ENCODE results near the gene RIC1. TPM values are rescaled to one million over a fixed set of nuclear protein-coding genes. Genes with fewer than 3 reads are reported as not detected.
A peak's percentile ranks its signal among the peaks of the same experiment; 100 is the strongest.
"Not testable (repeated sequence)": the region's sequence is repeated elsewhere in the genome, so short reads cannot be mapped to it uniquely, and the experiment has no call there.

Gene RIC1
- total RNA-seq, 4 donors from 2014 or later, result 15.4 to 37.2 (median 27.6) TPM

- no peak for DNase-seq
- Histone ChIP-seq H3K9me3 (peaks cover 0 to 12% (median 4%) of the 10 kb centered on the region in 3 donors), H3K27ac (no peak overlapping the region), H3K4me1 (peaks cover 8 to 15% (median 9%) of the 10 kb centered on the region in 3 donors), H3K36me3 (peaks cover 0 to 35% (median 3%) of the 10 kb centered on the region in 3 donors), H3K27me3 (no peaks in the 10 kb centered on the region), H3K4me3 (no peak overlapping the region)
- WGBS, 2 donors, result 95 to 98% methylated on average over 5 to 6 of the region's 6 CpGs
- TF ChIP-seq POLR2A (IDR thresholded peaks at IDR 0.05) (no peak), CTCF (IDR thresholded peaks at IDR 0.05) (no peak)
- intact Hi-C loops (cut with DNase I), result no loop called here
Observed at GRCh38 chr9:5667391-5667790, 38.5 kb downstream of the RIC1 start.

- TF ChIP-seq CTCF (IDR thresholded peaks at IDR 0.05) (no peak), POLR2A (IDR thresholded peaks at IDR 0.05) (no peak)
- H3K4me1 ChIP-seq, result peaks cover 8 to 24% (median 9%) of the 10 kb centered on the region in 3 donors
- DNase-seq, result no peak
Observed at GRCh38 chr9:5670079-5670478, 41.2 kb downstream of the RIC1 start.

GRCh38 chr9:5671711-5672353, 42.9 kb downstream of the RIC1 start:
- intact Hi-C loops (cut with DNase I), result no loop called here
- Histone ChIP-seq H3K27ac (peak overlapping the region in 2 of 4 donors; percentile 12 to 37), H3K36me3 (peaks cover 0 to 15% (median 0%) of the 10 kb centered on the region in 3 donors), H3K4me3 (no peak overlapping the region), H3K27me3 (no peaks in the 10 kb centered on the region), H3K9me3 (peaks cover 0 to 7% (median 4%) of the 10 kb centered on the region in 3 donors), H3K4me1 (peaks cover 8 to 24% (median 9%) of the 10 kb centered on the region in 3 donors)
- 53 to 66% methylated on average over 2 to 3 of the region's 3 CpGs for WGBS, 2 donors
- TF ChIP-seq POLR2A (IDR thresholded peaks at IDR 0.05) (no peak), CTCF (IDR thresholded peaks at IDR 0.05) (no peak)
- DNase-seq, result no peak

More at GRCh38 chr9:5670079-5670478, 41.2 kb downstream of the RIC1 start:
- Histone ChIP-seq H3K27ac (no peak overlapping the region), H3K27me3 (no peaks in the 10 kb centered on the region), H3K4me3 (no peak overlapping the region), H3K9me3 (peaks cover 0 to 7% (median 3%) of the 10 kb centered on the region in 3 donors), H3K36me3 (peaks cover 0 to 25% (median 3%) of the 10 kb centered on the region in 3 donors)
- 72 to 89% methylated on average over 2 of the region's 2 CpGs for WGBS, 2 donors
- intact Hi-C loops (cut with DNase I), result no loop called here

- H3K27ac ChIP-seq; H3K9me3 ChIP-seq; H3K4me3 ChIP-seq; intact Hi-C loops (cut with DNase I); DNase-seq; H3K36me3 ChIP-seq; H3K27me3 ChIP-seq: not testable (repeated sequence)
- WGBS, 2 donors, result 83 to 87% methylated on average over 11 of the region's 11 CpGs
- H3K4me1 ChIP-seq, result peaks cover 8 to 24% (median 9%) of the 10 kb centered on the region in 3 donors
Observed at GRCh38 chr9:5675046-5675445, 46.1 kb downstream of the RIC1 start.

- H3K4me3 ChIP-seq; H3K4me1 ChIP-seq; H3K27me3 ChIP-seq; intact Hi-C loops (cut with DNase I); H3K36me3 ChIP-seq; H3K9me3 ChIP-seq; DNase-seq; H3K27ac ChIP-seq: not testable (repeated sequence)
- 97 to 100% methylated on average over 3 to 9 of the region's 11 CpGs for WGBS, 2 donors
Observed at GRCh38 chr9:5683591-5683990, 54.7 kb downstream of the RIC1 start.

- intact Hi-C loops (cut with DNase I), result no loop called here
- no peak for DNase-seq
- no peaks in the 10 kb centered on the region for H3K4me1 ChIP-seq
- TF ChIP-seq POLR2A (IDR thresholded peaks at IDR 0.05), result no peak
- TF ChIP-seq CTCF (IDR thresholded peaks at IDR 0.05), result no peak
- peaks cover 0 to 8% (median 0%) of the 10 kb centered on the region in 3 donors for H3K36me3 ChIP-seq
- H3K9me3 ChIP-seq, result peaks cover 0 to 6% (median 0%) of the 10 kb centered on the region in 3 donors
- no peak overlapping the region for H3K4me3 ChIP-seq
- WGBS, 2 donors, result 95 to 97% methylated on average over 6 of the region's 7 CpGs
- H3K27me3 ChIP-seq, result no peaks in the 10 kb centered on the region
- no peak overlapping the region for H3K27ac ChIP-seq
Observed at GRCh38 chr9:5684101-5684500, 55.2 kb downstream of the RIC1 start.
